GM19324 (cell line): ENCODE results near the gene APBA2.
"Not testable (repeated sequence)": the region's sequence is repeated elsewhere in the genome, so short reads cannot be mapped to it uniquely, and the experiment has no call there.

Experiments used
- ATAC-seq: cut with Tn5 transposase; IDR thresholded peaks from one replicate; pipeline ENCODE4 v1.9.1; 2021; ENCODE audit warnings: mild to moderate bottlenecking, moderate library complexity; ENCODE audit not compliant: unreplicated experiment, low FRiP score

Gene APBA2

DNA sequence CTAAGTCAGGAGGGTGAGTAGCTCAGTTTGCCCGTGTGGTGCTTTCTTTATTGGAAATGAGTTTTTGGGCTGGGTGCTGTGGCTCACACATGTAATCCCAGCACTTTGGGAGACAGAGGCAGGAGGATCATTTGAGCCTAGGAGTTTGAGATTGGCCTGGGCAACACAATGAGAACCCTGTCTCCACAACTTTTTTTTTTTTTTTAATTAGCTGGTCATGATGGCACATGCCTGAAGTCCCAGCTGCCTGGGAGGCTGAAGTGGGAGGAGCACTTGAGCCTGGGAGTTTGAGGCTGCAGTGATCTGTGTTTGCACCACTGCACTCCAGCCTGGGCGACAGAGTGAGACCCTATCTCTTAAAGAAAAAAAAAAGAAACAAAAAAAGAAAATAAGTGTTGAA, 208.9 kb downstream of the APBA2 start:
- ATAC-seq: no peak

DNA sequence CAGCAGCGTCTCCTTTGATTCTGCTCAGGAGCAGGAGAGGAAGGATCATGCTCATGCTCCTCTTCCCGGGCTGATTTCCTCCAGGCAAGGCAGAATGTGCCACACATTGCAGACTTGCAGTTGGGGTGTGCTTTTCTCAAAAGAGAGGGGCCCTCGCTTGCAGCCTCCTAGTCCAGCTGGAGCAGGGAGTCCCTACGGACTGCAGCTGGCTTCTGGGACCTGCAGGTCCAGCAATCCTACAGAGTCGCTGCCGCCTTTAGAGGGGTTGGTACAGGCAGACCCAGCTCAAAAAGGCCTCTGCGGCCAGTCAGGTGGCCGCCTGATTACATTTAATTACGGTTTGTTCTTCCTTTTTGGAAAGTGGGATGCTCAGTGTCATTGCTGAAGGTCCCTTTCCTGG, 210.0 kb downstream of the APBA2 start:
- ATAC-seq: no peak

DNA sequence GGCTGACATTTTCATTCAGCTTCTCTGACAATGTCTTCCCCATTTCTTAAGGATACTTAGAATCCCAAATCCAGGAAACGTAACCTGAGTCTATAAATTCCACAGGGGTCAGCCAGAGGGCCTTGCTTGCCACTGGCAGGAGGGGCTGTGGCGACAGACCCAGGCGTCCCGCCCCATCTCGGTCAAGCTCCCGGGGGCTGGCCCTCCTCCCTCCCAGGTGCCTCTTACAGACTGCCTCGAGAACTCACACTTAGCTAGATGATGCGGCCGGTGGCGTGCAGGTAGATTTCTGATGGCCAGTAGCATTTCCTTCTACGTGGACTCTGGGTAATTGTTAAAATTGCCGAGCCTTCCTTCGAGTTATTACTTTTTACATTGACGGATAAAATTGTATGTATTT, 211.4 kb downstream of the APBA2 start:
- ATAC-seq: no peak

DNA sequence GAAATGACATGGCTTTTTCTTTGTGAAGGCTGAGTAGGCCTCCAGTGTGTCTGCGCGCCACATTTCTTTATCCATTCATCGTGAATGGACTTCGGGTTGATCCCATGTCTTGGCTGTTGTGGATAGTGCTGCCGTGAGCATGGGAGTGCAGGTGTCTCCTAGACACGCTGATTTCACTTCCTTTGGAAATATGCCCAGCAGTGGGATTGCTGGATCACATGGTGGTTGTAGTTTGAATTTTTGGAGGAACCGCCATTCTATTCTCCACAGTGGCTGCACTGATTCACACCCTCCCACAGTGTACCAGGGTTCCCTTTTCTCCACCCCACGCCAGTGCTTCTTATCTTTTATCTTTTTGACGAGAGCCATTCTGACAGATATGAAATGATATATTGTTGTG, 212.2 kb downstream of the APBA2 start:
- no peak for ATAC-seq

DNA sequence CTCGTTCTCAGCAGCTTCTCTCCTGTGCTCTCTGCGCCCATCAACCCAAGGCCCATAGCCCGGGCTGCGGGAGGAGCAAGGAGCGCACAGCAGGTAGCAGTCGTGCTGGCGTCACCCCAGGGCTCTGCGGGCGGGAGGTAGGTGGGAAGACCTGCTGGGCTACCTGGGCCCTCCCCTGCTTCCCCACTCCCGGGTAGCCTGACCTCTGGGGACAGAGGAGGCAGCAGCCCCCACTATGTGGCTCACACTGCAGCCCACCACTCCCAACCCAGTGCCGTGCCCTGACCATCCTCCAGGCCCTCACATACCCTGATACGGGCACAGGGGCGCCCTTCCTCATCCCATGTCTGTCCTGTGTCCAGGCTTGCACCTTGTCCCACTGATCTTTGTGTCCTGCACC, 212.9 kb downstream of the APBA2 start:
- no peak for ATAC-seq

DNA sequence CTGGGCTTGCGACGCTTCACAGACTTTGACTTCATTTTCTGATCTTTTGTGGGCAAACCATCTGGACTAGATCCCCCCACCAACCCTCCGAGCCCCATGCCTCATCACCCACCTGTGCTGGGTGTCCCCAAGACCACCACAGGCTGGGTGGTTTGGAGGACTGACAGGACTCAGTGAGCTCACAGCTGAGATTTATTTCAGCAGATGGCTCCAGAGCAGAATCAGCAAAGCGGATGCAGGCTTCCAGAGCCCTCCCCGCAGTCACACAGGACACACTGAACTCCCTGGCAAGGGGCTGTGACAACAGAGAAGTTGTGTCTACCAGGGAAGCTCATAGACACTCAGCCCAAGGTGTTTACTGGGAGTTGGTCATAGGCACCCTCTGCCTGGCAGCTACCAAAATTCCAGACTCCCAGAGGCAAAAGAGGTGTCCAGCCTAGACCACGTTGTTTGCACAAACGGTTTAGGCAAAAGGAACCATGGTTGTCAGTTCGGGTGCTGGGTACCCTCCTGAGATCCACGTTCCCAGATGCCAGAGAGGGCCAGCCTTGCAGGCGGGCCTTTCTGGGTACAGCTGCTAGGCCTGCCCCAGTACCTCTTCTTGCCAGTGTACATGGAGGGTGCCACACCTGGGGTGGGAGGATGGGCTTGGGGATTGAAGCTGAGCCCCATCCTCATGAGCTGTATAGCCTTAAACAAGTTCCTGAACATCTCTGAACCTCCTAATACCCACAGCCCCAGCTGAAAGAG, 213.5 kb downstream of the APBA2 start:
- ATAC-seq: no peak

DNA sequence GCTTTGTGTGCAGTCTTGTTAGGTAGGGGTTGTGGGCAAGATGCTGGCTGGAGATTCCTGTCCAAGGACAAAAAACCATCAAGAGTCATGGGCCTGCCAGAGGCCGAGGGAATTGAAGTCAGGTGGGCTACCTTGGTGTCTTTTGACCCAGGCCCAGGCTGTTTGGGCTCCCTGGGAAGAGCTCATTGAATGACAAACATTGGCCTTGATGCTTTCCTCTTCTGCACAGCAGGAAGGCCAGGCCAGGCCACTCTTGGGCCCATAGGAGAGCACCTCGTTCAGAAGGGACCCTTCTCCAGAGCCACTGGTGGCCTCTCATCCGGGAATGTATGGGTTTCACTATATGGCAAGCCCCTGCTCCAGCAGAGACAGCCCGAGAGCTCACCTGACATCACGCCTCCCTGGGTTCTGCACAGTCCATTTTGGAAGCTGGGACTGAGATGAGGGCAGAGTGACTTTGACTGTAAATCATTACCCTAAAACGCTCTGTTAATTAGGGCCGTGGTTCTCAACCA, 214.8 kb downstream of the APBA2 start:
- ATAC-seq: no peak

DNA sequence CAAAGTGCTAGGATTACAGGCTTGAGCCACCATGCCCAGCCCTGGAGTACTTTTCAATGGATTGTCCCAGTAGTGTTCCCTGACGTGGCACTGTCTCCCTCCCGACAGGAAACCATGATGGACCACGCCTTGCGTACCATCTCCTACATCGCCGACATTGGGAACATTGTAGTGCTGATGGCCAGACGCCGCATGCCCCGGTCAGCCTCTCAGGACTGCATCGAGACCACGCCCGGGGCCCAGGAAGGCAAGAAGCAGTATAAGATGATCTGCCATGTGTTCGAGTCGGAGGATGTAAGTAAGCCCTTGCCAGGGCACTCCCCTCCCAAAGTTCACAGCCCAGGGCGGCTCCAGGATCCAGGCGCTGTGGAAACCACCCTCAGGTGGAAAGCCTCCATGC, 215.7 kb downstream of the APBA2 start:
- ATAC-seq: no peak

DNA sequence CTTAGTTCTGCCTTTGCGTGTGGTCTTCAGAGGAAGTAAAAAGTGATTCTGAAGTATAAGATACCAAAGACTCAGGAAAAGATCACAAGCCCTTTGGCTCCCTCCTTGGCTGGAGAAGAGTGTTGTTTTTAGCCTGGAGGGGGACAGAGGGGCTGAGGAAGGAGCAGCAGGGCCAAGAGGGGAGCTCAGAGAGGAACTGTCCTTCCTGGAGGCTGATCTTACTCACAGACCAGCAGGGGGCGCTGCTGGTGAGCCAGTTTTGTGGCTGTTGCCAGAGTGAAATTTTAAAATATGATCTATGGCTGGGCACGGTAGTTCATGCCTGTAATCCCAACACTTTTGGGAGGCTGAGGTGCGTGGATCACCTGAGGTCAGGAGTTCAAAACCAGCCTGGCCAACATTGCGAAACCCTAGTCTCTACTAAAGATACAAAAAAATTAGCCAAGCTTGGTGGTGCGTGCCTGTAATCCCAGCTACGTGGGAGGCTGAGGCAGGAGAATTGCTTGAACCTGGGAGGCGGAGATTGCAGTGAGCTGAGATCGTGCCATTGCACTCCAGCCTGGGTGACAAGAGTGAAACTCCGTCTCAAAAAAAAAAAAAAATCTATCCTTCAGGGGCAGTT, 216.5 kb downstream of the APBA2 start:
- ATAC-seq: not testable (repeated sequence)

DNA sequence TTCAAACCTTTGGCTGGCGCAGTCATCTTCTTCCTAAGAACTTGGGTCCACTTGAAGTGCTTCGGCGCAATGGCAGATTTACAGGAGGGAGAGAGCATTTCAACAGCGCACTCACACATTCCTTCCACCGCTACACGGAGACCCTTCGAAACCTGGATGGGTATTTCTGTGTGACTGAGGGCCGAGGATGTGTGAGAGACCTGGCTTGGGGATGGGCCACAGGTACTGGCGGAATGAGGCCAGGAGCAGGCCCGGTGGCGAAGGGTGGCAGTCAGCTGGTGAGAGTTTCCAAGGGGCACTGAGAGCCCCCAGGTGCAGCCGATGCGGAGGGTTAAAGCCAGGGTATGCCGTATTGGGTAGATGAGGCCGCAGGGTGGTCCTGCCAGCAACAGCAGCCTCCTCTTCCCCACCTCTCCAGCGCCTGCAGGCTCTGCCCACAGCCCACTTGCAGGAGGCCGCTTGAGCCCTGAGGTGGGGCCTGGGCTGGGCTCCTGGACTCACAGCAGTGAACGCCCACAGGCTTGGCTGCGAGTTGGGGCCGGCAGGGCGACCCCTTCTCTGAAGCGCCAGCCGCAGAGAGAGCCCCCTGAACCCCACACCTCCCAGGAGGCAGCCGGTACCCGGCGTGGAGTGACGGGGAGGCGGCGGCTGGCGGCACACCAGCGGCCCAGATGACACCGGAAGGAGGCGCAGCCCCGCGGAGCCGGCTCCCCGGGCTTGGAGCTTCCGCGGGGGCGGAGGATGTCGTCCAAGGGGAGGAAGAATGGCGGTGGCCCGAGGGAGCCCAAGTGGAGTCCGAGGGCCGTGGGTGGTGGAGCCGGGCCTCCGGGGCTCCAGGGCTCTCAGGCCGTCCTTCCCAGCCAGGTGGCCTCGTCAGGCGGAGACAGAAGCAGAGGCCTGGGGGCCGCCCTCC, 217.4 kb downstream of the APBA2 start:
- ATAC-seq: no peak

DNA sequence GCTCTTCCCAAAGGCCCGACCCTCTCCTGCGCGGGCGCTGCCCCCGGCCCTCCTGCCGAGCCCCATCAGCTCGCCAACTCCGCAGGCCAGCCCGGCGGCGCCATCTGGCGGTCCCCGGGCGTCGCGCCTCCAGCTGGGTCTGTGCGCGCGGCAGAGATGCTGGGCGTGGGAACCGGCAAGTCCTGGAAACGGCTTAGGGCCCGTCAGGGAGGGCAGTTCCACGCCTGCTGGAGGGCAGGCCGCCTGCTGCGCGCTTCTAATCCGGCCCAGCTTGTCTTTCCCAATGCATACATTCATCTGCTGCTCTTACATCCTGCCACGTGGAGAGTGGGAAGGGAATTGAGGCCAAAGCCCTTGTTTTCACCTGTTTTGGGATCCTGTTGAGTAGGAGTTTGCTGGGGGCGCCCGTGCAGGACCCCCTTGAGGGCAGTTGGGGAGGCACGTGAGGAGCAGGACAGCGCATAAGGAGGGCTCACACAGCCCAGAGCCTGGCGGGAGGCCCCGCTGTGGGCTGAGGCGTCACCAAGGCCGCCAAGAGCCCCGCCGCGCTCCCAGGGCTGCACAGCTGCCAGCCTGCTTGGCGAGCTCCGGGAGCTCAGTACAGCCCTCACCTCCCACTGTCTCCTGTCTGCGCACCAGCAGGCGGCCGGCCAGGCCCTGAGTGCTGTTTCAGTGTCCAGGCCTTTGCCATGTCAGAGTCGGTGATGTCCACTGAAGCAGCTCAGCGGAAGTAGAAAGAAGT, 218.2 kb downstream of the APBA2 start:
- no peak for ATAC-seq

DNA sequence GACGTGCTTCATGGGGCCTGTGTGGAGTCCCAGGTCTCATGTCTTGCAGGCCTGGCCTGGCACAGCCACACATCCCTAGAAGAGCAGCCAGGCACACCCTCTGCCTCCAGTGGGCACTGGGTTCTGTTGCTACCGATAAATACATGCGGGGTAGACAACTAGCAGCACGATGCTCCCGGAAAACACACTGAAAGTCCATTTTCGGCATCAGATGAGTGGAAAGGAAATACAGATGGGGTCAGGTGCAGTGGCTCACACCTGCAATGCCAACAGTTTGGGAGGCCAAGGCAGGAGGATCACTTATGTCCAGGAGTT, 218.7 kb downstream of the APBA2 start:
- no peak for ATAC-seq

DNA sequence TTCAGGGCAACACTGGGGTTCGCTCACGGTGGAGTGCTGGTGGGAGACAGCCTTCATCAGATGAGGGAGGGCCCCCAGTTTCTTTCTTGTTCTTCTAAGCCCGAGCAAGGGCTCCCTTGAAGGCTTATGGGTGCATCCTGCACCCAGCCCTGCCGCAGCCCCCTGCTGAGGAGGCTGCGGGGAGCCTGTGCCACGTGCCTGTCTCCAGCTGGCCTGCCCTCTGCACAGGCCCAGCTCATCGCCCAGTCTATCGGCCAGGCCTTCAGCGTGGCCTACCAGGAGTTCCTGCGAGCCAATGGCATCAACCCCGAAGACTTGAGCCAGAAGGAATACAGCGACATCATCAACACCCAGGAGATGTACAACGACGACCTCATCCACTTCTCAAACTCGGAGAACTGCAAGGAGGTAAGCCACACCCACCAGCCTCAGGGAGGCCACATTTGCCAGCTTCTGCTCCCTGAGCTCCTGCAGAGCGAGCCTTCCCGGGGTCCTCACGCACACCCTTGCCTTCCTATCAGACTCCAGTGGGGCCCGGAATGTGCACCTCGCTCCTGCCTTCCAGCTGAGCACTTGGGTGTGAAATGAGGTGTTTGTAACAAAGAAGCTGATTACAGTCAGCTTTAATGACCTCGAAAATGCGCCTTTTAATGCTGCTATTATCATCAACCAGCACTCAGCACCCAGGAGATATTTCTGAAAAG, 219.5 kb downstream of the APBA2 start:
- ATAC-seq: no peak

DNA sequence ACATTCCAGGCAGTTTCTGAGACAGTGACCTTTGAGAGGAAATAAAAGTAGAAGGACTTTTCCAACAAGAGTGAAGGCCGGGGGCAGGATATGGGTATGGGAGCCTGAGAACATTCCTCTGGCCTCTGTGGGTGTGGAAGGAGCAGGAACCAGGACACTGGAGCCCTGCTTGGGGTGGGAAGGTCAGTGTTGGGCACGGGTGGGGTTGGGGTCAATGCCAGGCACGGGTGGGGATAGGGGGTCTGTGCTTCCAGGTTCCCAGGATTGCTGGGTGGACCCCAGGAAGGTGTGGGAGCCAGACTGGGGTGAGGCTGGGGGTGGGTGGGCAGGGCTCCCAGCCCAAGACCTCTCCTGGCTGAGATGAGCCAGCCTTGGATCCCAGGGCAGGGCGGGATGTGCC, 220.3 kb downstream of the APBA2 start:
- ATAC-seq: no peak

DNA sequence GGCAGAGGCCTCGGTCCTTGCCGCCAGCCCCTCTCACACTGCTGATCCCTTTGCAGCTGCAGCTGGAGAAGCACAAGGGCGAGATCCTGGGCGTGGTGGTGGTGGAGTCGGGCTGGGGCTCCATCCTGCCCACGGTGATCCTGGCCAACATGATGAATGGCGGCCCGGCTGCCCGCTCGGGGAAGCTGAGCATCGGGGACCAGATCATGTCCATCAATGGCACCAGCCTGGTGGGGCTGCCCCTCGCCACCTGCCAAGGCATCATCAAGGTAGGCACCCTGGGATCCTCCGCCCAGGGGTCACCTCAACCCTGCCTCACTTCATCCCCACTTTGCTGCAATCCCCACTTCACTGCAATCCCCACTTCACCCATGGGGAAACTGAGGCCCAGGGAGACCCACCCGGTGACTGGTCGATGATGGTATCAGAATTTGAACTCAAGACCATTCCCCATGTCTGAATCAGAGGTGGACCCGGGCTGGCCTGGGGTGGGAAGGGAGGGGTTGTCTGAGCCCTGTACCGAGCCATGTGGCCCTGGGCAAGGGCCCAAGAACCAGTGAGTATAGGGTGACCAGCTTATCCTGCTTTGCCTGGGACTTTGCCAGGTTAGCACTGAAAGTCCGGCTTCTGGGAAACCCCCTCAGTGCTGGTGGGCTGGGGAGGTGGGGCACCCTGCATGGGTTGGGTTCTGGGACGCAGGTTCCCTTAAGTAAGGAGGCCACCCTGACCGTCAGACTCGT, 220.9 kb downstream of the APBA2 start:
- ATAC-seq: no peak

DNA sequence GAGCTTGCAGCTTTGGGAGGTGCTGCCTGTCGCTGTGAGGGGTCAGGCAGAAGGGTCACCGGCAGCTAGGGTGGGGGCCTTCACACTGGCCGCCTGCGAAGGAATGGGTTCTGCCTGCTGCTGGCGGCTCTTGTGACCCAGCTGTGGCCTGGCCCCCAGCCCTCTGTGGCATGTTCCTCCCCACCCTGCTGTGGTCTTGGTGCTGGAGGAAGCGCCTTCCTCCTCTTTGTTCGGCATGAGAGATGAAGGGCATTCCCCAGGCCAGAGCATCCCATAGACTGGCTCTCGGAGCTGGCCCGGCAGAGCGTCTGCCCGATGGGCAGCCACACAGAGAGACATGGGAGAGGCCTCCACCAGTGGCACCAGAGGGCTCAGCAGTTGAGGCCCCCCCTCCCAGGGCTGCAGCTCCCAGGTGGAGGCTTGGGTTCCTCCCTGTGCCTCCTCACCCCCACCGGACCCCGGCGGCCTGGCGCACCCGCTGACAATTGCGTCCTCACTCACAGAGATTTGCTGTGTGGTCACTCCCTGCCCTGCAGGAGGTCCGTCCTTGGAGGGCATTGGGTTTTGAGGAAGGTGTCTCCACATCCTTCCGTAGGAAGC, 221.6 kb downstream of the APBA2 start:
- no peak for ATAC-seq

DNA sequence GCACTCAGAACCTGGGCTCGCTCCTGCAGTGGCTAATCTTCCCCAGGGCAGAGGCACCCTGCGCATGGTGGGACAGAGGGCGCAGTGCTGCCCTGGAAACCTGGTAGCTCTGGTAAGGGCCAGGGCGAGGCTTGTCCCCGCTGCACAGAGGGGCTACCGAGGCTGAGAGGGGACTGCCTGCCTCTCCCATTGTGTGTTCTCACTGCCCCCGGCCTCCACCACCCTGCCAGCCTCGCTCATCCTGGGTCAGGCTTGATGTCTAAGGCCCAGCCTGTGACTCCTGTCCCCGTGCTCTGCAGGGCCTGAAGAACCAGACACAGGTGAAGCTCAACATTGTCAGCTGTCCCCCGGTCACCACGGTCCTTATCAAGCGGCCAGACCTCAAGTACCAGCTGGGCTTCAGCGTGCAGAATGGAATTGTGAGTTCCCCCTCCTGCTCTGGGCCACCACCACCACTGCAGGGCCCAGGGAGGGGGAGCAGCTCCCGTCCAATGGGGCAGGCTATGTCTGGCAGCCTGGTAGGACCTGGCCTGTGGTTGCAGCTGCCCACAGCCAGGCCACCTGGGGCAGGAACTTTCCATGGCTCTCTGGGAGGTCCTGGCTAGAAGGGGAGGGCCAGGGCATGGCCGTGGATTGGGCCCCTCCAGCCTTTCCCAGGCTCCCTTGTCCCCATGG, 222.3 kb downstream of the APBA2 start:
- no peak for ATAC-seq

DNA sequence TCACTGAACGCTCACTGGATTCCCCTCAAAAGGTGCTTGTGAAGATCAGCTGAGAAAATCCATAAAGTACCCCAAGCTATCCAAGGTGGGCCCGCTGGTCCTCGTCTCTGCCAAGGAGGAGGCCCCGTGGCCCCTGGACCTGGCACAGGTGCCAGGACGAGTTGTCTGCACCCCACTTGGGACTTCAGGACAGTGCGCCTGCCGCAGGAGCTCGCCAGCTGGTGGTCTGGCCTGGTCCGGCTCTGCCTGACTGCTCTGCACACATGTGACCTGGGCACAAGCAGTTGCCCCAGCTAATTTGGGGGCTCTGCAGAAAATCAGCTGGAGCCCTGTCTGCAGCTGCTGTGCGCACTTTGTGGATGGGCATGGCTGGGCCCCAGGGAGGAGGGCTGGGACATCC, 224.0 kb downstream of the APBA2 start:
- ATAC-seq: no peak
